Heart left ventricle (tissue), 16 donors: ENCODE measurements around the gene FBN1. TPM values are rescaled to one million over a fixed set of nuclear protein-coding genes. Genes with fewer than 3 reads are reported as not detected.

Experiments used
- ATAC-seq, 4 donors: fragments of 200-7000 bp; cut with Tn5 transposase; one replicate each; pipeline ENCODE4 v1.9.1; 2020 to 2022; ENCODE audit warnings: moderate library complexity in 4 of 4, mild to moderate bottlenecking in 3 of 4, moderate number of reproducible peaks in 1 of 4
- DNase-seq, 5 donors: peaks; one replicate each; pipeline ENCODE4 v3.0.0-alpha.2; 2020
- H3K27ac ChIP-seq, 12 donors: fragments of 200-600 bp; sonication (generic) in 4 of 12; one replicate each; pipeline versions ENCODE4 v1.5.0 to v1.8.0; 2016 to 2022; ENCODE audit warnings: mild to moderate bottlenecking in 2 of 12
- H3K27me3 ChIP-seq, 9 donors: fragments of 200-600 bp; sonication (generic) in 2 of 9; one replicate each; pipeline versions ENCODE4 v1.5.1 to v1.8.0; 2016 to 2022; ENCODE audit warnings: mild to moderate bottlenecking in 3 of 9
- H3K36me3 ChIP-seq, 9 donors: fragments of 200-600 bp; sonication (generic) in 2 of 9; one replicate each; pipeline versions ENCODE4 v1.5.0 to v1.8.0; 2018 to 2022; ENCODE audit warnings: mild to moderate bottlenecking in 2 of 9
- H3K4me1 ChIP-seq, 12 donors: fragments of 200-600 bp; sonication (generic) in 4 of 12; one replicate each; pipeline versions ENCODE4 v1.5.0 to v1.8.0; 2016 to 2022; ENCODE audit warnings: mild to moderate bottlenecking in 3 of 12
- H3K4me3 ChIP-seq, 12 donors: fragments of 200-600 bp; sonication (generic) in 4 of 12; one replicate each; pipeline versions ENCODE4 v1.5.0 to v1.8.0; 2017 to 2022; ENCODE audit warnings: mild to moderate bottlenecking in 9 of 12, moderate library complexity in 4 of 12
- H3K9me3 ChIP-seq, 12 donors: fragments of 200-600 bp; sonication (generic) in 4 of 12; one replicate each; pipeline versions ENCODE4 v1.5.0 to v1.8.0; 2016 to 2022; ENCODE audit warnings: mild to moderate bottlenecking in 1 of 12
- POLR2A ChIP-seq, 2 donors: fragments of 450-650 bp; IDR thresholded peaks; one replicate each; pipeline ENCODE4 v1.6.1; 2017; ENCODE audit warnings: antibody characterized with exemption in 2 of 2, mild to moderate bottlenecking in 2 of 2, moderate library complexity in 2 of 2
- WGBS, 4 donors: extraction: QIAGEN DNeasy Blood & Tissue Kit in 2 of 4; methylation state at CpG; one replicate each; pipeline versions ENCODE4 v1.1.5 to v1.1.7; 2013 to 2018; 5-methylcytosine and 5-hydroxymethylcytosine counted together
- intact Hi-C, 10 donors: fragments of 100-400 bp; cut with DNase I; formaldehyde crosslinking; loops; one replicate each; pipeline versions ENCODE4 v1.11.1 to v1.14.2; 2022
- polyA plus RNA-seq, 2 donors: library from polyadenylated mRNA; stranded (reverse); fragments of 200-250 nt; gene quantifications; one replicate each; pipeline ENCODE4 v1.2.3, GENCODE V29; 2013
- total RNA-seq, 9 donors: library from RNA; depleted of rRNA in 2 of 9; stranded (reverse); fragments of >200 nt in 2 of 9; fragmentation: NEBNext Ultra II Directional in 3 of 9; extraction: Animal tissue kit (Norgen Biotek cat#: 25700) in 3 of 9; gene quantifications; one replicate each; pipeline versions ENCODE4 v1.1.0 to v1.2.4, GENCODE V29; 2016 to 2023
- TF ChIP-seq, protein P1 (sequence below), 12 donors: fragments of 200-600 bp; sonication (generic) in 4 of 12; IDR thresholded peaks; one replicate each; pipeline versions ENCODE4 v1.5.0 to v1.8.0; 2018 to 2022; ENCODE audit warnings: antibody characterized with exemption in 12 of 12, mild to moderate bottlenecking in 5 of 12
- donor health status: ischemic (EF 13 %, LVEDD 7.1; RV severe dilation, severe dysfunction).
- donor health status: healthy with polysubstance abuse.
- donor health status: DM: no; HTN: yes; CAD: no.
- donor health status: DM: no; HTN: no; CAD: no.
- donor health status: ischemic (EF 25% LVEDD 6.9; RV normal size, moderate dysfunction).
- donor health status: ischemic (EF 25% LVEDD 5.7; RV mildly dilated, moderate dysfunction).
- donor health status: healthy.
- donor health status: DM: yes; HTN: yes; CAD: no.
- donor health status: ischemic (EF 35%, LVEDD 5.7; RV mildly dilated, moderate dysfunction).
- donor health status: nonischemic (EF 11% LVEDD 7.7; RV severe dilation, severe dysfunction).
- donor health status: DM: yes; HTN: yes; CAD: no.
- donor health status: PGD.
- donor health status: ischemic (EF 29% LVEDD 5.4; RV normal size, mild dysfunction).
- donor health status: nonischemic (EF 23%, LVEDD 6.1; RV moderate dilation, normal function).

Gene FBN1
- total and polyA plus RNA-seq, 11 donors = 5.7 to 115 (median 31.4) TPM

DNA sequence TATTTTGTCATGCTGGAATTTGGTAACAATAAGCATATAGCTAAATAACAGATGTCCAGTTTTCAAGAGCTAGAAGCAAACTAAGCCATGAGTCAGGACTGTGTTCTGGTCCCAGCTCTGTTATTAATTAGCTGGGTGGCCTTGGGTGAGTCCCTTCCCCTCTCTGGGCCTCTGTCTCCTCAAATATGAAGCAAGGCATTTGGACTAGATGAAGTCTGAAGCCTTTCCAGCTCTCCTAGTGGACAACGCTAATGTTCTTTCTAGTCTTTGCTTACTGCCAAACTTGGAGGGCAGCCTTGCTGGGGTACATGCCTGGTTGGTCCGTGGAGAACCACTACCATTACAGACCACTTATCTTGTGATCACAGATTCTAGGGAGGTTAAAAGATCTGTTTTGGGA lies 186.6 kb downstream of the FBN1 start:
- no peak for ATAC-seq
- peaks cover 0 to 99% (median 55%) of the 10 kb centered on the region in 9 donors for H3K36me3 ChIP-seq
- no peak for DNase-seq
- H3K9me3 ChIP-seq = no peaks in the 10 kb centered on the region
- TF ChIP-seq POLR2A (IDR thresholded peaks at IDR 0.05) = no peak
- TF ChIP-seq, protein P1, sequence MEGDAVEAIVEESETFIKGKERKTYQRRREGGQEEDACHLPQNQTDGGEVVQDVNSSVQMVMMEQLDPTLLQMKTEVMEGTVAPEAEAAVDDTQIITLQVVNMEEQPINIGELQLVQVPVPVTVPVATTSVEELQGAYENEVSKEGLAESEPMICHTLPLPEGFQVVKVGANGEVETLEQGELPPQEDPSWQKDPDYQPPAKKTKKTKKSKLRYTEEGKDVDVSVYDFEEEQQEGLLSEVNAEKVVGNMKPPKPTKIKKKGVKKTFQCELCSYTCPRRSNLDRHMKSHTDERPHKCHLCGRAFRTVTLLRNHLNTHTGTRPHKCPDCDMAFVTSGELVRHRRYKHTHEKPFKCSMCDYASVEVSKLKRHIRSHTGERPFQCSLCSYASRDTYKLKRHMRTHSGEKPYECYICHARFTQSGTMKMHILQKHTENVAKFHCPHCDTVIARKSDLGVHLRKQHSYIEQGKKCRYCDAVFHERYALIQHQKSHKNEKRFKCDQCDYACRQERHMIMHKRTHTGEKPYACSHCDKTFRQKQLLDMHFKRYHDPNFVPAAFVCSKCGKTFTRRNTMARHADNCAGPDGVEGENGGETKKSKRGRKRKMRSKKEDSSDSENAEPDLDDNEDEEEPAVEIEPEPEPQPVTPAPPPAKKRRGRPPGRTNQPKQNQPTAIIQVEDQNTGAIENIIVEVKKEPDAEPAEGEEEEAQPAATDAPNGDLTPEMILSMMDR (IDR thresholded peaks at IDR 0.05) = no peak
- WGBS, 4 donors = 78 to 83% (median 80%) methylated on average over 2 of the region's 2 CpGs
- H3K4me3 ChIP-seq = no peak overlapping the region
- H3K4me1 ChIP-seq = peaks cover 0 to 11% (median 0%) of the 10 kb centered on the region in 12 donors
- intact Hi-C loops = loop anchor here in 1 of 10 donors (5.0 kb wide), 1 partner anchor 188 kb away; the partner anchor contains the start of gene FBN1
- H3K27me3 ChIP-seq = no peaks in the 10 kb centered on the region
- H3K27ac ChIP-seq = no peak overlapping the region

DNA sequence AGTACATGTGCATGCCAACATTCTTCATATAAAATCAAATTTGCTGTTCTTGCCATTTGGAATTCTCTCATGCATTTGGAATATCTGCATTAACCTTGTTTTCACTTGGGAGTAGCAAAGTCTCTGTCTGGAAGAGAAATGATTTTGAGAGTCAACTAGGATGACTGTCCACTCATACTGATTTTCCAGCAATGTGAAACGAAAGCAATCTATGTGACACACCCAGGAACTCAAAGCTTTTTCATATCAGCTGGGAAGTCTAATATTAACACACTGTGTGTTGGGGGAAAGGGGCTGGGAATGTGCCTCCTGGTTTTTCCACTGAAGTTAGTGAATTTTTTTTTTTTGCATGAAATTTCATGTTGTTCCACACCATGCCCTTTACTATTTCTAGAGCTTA lies 189.4 kb downstream of the FBN1 start:
- intact Hi-C loops = loop anchor here in 1 of 10 donors (5.0 kb wide), 1 partner anchor 191 kb away; the partner anchor contains the start of gene FBN1
- Histone ChIP-seq H3K27me3 (no peaks in the 10 kb centered on the region), H3K4me3 (no peak overlapping the region), H3K36me3 (peaks cover 0 to 99% (median 38%) of the 10 kb centered on the region in 9 donors), H3K9me3 (no peaks in the 10 kb centered on the region), H3K27ac (no peak overlapping the region), H3K4me1 (peaks cover 0 to 25% (median 6%) of the 10 kb centered on the region in 12 donors)
- DNase-seq = no peak
- TF ChIP-seq, protein P1 (IDR thresholded peaks at IDR 0.05) = no peak
- TF ChIP-seq POLR2A (IDR thresholded peaks at IDR 0.05) = no peak
- whole genome bisulfite sequencing, 4 donors = 35 to 56% (median 47%) methylated on average over 1 of the region's 1 CpG
- ATAC-seq = no peak

DNA sequence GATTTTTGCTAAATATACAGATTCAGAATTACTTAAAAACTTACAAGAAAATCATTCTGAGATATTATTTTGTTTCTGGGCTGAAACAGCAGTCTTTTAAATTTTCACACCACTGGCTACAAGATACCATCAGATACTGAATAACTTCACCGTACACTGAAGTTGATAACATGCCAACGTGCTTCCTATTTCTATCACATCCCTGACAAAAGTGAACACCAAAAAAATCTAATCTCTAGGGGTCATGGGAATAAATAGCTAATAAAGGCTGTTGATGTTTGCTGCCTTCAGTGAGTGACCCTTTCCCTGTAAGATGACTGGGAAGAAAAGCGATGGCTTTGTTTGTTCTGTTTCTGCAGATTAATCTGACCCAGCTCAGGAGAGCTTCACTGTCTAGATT lies 193.8 kb downstream of the FBN1 start:
- WGBS, 4 donors = 24 to 33% (median 30%) methylated on average over 3 of the region's 3 CpGs
- Histone ChIP-seq H3K36me3 (peaks cover 0 to 98% (median 45%) of the 10 kb centered on the region in 9 donors), H3K4me1 (peaks cover 0 to 19% (median 8%) of the 10 kb centered on the region in 12 donors), H3K27ac (peak overlapping the region in 3 of 12 donors; percentile 17 to 24 (median 20)), H3K4me3 (no peak overlapping the region), H3K27me3 (no peaks in the 10 kb centered on the region), H3K9me3 (no peaks in the 10 kb centered on the region)
- ATAC-seq (no peak), DNase-seq (no peak)
- intact Hi-C loops = loop anchor here in 1 of 10 donors (5.0 kb wide), 1 partner anchor 41 kb away; no protein-coding TSS in a partner anchor
- no peak for TF ChIP-seq POLR2A (IDR thresholded peaks at IDR 0.05)
- TF ChIP-seq, protein P1 (IDR thresholded peaks at IDR 0.05) = no peak

DNA sequence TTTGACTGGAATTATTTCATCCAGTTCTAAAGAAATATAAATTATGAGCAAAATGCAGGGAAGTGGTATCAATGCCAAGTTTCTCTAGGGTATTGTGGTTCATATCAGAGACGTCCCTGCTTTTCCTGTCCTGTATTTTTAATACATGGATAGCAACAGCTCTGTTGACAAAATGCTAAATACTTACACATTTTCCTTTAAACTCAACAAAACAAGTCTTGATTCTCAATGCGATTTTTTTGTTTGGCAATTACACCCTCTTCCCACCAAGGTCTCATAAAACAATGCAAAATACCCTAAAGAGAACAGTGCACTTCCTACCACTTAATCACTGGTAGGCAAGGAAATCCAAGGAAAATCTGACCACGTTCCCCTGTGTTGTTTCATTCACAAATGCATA lies 194.3 kb downstream of the FBN1 start:
- peak overlapping the region in 2 of 12 donors; percentile 2 to 20 for H3K27ac ChIP-seq
- peaks cover 0 to 19% (median 8%) of the 10 kb centered on the region in 12 donors for H3K4me1 ChIP-seq
- H3K4me3 ChIP-seq = no peak overlapping the region
- WGBS, 4 donors = 33 to 42% (median 40%) methylated on average over 3 of the region's 3 CpGs
- no peaks in the 10 kb centered on the region for H3K27me3 ChIP-seq
- intact Hi-C loops = loop anchor here in 1 of 10 donors (5.0 kb wide), 1 partner anchor 41 kb away; no protein-coding TSS in a partner anchor
- TF ChIP-seq, protein P1 (IDR thresholded peaks at IDR 0.05) = no peak
- no peak for TF ChIP-seq POLR2A (IDR thresholded peaks at IDR 0.05)
- ATAC-seq (no peak), DNase-seq (no peak)
- peaks cover 0 to 99% (median 50%) of the 10 kb centered on the region in 9 donors for H3K36me3 ChIP-seq
- H3K9me3 ChIP-seq = no peaks in the 10 kb centered on the region
